GM18505 (cell line): ENCODE results near the gene KCTD13.

Experiments
- ATAC-seq: cut with Tn5 transposase; IDR thresholded peaks from one replicate; pipeline ENCODE4 v1.9.1; 2021; ENCODE audit not compliant: unreplicated experiment
- POLR2A ChIP-seq: IDR thresholded peaks from 4 replicates; pipeline ENCODE4 v1.6.1; 2011; ENCODE audit warnings: borderline replicate concordance; ENCODE audit not compliant: insufficient read depth, insufficient read length; ENCODE audit errors: extremely low read depth

Gene KCTD13, protein sequence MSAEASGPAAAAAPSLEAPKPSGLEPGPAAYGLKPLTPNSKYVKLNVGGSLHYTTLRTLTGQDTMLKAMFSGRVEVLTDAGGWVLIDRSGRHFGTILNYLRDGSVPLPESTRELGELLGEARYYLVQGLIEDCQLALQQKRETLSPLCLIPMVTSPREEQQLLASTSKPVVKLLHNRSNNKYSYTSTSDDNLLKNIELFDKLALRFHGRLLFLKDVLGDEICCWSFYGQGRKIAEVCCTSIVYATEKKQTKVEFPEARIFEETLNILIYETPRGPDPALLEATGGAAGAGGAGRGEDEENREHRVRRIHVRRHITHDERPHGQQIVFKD

DNA sequence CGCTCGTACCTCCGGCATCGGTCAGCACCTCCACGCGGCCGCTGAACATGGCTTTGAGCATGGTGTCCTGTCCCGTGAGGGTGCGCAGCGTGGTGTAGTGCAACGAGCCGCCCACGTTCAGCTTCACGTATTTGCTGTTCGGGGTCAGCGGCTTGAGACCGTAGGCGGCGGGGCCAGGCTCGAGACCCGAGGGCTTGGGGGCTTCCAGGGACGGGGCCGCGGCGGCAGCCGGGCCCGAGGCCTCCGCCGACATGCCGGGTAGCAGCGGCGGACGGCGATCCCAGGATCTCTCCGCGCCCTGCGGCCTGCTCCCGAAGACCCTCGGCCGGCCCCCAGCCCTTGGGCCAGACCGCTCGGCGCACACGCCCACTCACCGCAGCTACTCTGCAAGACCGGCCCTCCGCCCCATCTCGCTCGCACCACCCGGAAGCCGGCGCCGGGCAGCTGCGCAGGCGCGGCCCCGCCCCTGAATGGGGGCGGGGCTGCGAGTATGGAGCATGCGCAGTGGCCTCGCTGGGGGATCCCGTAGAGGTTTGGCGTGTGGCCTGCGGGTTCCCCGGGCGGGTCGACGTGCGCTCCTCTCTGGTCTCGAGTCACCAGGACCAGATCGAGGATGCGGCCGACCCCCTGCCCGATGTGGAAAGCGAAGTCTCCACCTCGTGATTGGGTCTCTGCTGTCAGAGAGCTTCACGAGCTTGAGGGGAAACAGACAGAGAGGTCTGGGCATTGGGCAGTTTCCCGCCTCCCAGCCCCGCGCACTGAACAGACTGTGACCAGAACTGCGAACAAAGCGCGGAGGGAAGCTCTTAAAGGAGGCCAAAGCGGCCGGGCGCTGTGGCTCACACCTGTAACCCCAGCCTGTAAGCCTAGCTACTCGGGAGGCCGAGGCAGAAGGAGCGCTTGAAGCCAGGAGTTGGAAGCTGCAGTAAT lies at the start of gene KCTD13:
KCTD13 (minus strand) TSS at position 446 of the 930 bp plus-strand sequence; CDS start at position 253, 193 bp downstream.
- ATAC-seq, result peak; percentile 86
- peak; percentile 84 for TF ChIP-seq POLR2A

DNA sequence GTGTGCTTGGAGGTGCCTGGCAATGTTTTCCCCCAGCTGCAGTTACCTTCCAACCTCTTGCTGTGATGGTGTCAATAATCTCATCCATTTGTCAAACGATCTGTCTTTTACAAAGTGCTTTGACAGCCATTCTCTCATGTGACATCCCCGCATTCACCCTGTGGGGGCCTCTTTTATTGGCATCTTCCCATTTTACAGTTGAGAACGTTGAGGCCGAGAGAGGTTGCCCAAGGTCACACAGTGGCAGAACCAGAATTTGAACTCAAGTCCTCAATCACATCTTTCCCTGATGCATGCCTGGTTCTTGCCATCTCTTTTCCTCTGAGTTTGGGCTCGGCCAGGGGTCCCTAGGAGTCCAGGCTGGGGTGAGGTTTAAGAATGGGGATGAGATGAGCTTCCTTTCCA lies 49.1 kb upstream of the KCTD13 start:
- no peak for TF ChIP-seq POLR2A
- ATAC-seq, result no peak

GRCh38 chr16:29974291-29975133 lies 48.5 kb upstream of the KCTD13 start:
- ATAC-seq, result no peak

DNA sequence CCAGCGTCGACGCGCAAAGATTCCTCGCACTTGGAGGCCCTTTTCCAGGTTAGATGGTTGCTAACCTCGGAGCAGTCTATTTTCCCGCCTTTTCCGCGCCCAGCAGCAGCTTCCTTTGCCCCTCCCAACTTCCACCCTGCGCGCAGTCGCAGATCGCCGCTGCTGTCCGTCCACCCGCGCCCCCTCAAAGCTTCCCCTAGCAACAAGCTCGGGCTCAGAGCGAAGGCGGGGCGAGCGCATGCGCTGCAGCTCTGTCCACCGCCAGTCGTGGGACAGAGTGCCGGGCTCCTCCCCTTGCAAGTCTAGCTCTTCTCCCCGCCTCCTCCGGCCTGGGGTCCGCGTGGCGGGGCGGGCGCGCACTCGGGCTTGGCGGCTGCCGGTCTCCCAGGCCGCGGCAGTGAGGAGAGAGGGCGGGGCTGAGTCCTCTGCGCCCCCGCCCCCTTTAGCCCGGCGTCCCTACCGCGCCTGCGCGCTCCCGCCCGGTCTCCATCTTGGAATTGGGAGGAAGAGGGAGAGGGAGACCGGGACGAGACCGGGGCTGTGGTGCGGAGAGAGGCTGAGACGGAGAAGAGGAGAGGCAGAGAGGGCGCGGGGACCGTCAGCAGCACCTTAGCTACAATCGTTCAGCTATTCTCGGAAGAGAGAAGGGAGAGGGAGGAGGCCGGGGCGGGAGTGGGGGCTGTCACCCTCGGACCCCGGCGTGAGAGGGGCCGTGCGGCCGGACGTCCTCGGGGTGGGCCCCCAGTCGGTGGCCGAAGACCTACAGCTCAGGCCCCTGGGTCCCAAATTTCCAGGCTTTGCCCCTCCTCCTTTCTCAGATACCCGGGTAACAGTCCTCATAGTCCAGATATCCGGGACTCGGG lies 47.6 kb upstream of the KCTD13 start, which contains the start of gene TAOK2:
TAOK2 (plus strand) TSS at position 485 of the 863 bp plus-strand sequence. CDS start 3,905 bp downstream, outside the sequence.
- peak; percentile 83 for TF ChIP-seq POLR2A
- ATAC-seq, result peak; percentile 93

More at GRCh38 chr16:29974291-29975133, 48.5 kb upstream of the KCTD13 start:
- no peak for TF ChIP-seq POLR2A

DNA sequence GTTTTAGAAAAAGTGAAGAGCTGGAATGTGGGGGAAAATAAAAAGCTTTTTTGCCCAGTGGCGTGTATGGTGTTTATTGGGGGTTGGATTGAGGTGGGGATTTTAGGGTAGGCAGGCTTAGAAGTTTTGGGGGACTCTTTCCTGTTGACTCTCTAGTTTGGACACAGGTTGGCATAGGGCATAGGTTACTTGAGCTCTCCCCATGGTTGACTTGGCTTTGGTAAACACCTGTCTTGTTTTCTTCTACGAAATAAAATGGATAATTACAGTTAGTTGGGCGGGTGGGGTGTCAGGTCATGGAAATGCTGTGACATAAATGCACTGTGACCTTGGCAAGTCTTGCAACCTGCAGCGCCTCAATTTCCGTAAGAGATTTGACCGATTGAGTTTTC lies 47.0 kb upstream of the KCTD13 start:
- TF ChIP-seq POLR2A, result no peak
- no peak for ATAC-seq

- no peak for ATAC-seq
- no peak for TF ChIP-seq POLR2A
Observed at GRCh38 chr16:29972500-29972899, 46.5 kb upstream of the KCTD13 start.

GRCh38 chr16:29971304-29971703 lies 45.3 kb upstream of the KCTD13 start:
- ATAC-seq, result no peak

GRCh38 chr16:29968205-29968604 lies 42.2 kb upstream of the KCTD13 start:
- ATAC-seq, result no peak
- no peak for TF ChIP-seq POLR2A

More at GRCh38 chr16:29971304-29971703, 45.3 kb upstream of the KCTD13 start:
- no peak for TF ChIP-seq POLR2A

DNA sequence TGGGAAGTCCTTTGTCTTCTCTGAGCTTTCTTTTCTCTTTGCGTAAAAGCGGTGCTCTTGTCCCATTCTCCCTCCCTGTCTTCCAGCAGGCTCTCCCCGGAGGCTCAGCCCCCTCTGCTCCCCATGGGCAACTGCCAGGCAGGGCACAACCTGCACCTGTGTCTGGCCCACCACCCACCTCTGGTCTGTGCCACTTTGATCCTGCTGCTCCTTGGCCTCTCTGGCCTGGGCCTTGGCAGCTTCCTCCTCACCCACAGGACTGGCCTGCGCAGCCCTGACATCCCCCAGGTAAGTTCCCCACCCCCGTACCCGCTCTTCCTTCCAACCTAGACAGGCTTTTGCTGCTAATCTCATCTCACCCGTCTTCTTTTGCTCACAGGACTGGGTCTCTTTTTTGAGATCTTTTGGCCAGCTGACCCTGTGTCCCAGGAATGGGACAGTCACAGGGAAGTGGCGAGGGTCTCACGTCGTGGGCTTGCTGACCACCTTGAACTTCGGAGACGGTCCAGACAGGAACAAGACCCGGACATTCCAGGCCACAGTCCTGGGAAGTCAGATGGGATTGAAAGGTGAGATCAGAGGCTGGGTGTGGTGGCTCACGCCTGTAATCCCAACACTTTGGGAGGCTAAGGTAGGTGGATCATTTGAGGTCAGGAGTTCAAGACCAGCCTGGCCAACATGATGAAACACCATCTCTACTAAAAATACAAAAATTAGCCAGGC lies 37.2 kb upstream of the KCTD13 start:
- no peak for TF ChIP-seq POLR2A
- ATAC-seq, result no peak

DNA sequence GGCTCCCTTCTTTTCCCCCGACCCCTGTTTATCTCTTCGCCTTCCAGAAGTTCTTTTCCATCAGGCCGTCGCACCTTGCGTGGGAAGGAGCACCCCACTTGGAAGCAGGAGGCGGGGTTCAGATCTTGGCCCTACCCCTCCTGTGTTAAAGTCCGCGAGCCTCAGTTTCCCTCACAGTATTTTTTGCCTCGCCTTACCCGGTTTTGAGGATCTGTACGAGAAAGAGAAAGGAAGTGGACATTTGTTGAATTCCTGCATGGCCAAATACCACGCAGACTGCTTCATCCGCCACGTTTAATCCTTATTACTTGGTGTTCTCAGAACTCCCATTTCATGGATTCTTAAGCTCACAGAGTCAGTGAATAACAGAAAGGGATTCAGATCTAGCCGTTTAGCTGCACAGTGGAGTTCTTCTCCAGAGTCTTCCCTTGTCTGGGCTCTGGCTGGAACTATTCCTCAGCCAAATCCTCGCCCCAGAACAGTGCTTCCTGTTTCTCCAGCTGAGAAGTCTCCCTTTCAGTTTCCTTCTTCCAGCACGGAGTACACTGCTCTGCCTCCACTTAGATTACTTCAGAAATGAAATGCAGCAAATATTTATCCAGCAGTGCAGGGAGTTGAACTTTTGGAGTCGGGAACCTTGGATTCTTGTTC lies 36.4 kb upstream of the KCTD13 start:
- no peak for TF ChIP-seq POLR2A
- ATAC-seq, result no peak
